A549 (cell line): ENCODE data around the gene LSM14B. TPM values are rescaled to one million over a fixed set of nuclear protein-coding genes. Genes with fewer than 3 reads are reported as not detected.

ENCODE experiments used
- ATAC-seq, 2 experiments: fragments of 200-7000 bp in 1 of 2; fragments of >200 bp in 1 of 2; cut with Nextera tagmentation in 1 of 2; cut with Tn5 transposase in 1 of 2; 3 replicates each; pipeline versions ENCODE4 v1.8.0 to v1.9.1; 2018 to 2020; ENCODE audit warnings: mild to moderate bottlenecking in 1 of 2, moderate library complexity in 1 of 2
- CTCF ChIA-PET: fragments of 300-600 bp; sonication (Branson Sonifier 250); formaldehyde crosslinking; extraction: SDS; loops from one replicate; lab custom pipeline; 2021; ENCODE audit warnings: antibody characterized with exemption, inconsistent platforms; lab: Yijun Ruan, JAX
- POLR2A ChIA-PET: fragments of 350-600 bp; formaldehyde crosslinking; extraction: SDS; loops from one replicate; lab custom pipeline; 2021; ENCODE audit warnings: antibody characterized with exemption, inconsistent platforms; lab: Yijun Ruan, JAX
- DNase-seq, 2 experiments: peaks; one replicate each; pipeline versions ENCODE4 v3.0.0 to v3.0.0-alpha.2; 2011 to 2016; ENCODE audit warnings: low read depth in 1 of 2, low spot score in 1 of 2
- FAIRE-seq: peaks from 2 replicates; lab custom pipeline; 2011; peaks lifted over from hg19 to GRCh38; lab: Jason Lieb, UNC
- H3K27ac ChIP-seq, 2 experiments: fragments of >200 bp; sonication (Bioruptor Twin); formaldehyde crosslinking; 3 replicates each; pipeline ENCODE4 v1.5.1; 2016 to 2017
- H3K4me1 ChIP-seq: fragments of >200 bp; sonication (Bioruptor Twin); formaldehyde crosslinking; 3 replicates; pipeline ENCODE4 v1.6.1; 2016
- H3K4me2 ChIP-seq: fragments of >200 bp; sonication (Bioruptor Twin); formaldehyde crosslinking; 3 replicates; pipeline ENCODE4 v1.6.1; 2016
- H3K4me3 ChIP-seq: fragments of >200 bp; sonication (Bioruptor Twin); formaldehyde crosslinking; 3 replicates; pipeline ENCODE4 v1.5.1; 2016
- H3K9me3 ChIP-seq: fragments of >200 bp; sonication (Bioruptor Twin); formaldehyde crosslinking; 3 replicates; pipeline ENCODE4 v1.6.1; 2016
- ATOH8 ChIP-seq: fragments of 250-450 bp; sonication (Bioruptor Pico); IDR thresholded peaks from 2 replicates; pipeline ENCODE4 v1.5.0; 2020; ENCODE audit warnings: low read depth, mild to moderate bottlenecking, moderate library complexity
- CBX2 ChIP-seq: fragments of 200-600 bp; sonication (generic); IDR thresholded peaks from 2 replicates; pipeline ENCODE4 v1.6.1; 2016; ENCODE audit warnings: low read depth, mild to moderate bottlenecking, borderline replicate concordance
- CBX8 ChIP-seq: fragments of 200-600 bp; sonication (generic); IDR thresholded peaks from 2 replicates; pipeline ENCODE4 v1.6.1; 2016
- CEBPB ChIP-seq, 2 experiments: fragments of >200 bp in 1 of 2; sonication (Bioruptor Twin) in 1 of 2; formaldehyde crosslinking in 1 of 2; IDR thresholded peaks; 2 replicates each; pipeline ENCODE4 v1.6.1; 2012 to 2016
- CHD4 ChIP-seq: fragments of 200-600 bp; sonication (generic); IDR thresholded peaks from 2 replicates; pipeline ENCODE4 v1.6.1; 2016; ENCODE audit warnings: antibody characterized with exemption, mild to moderate bottlenecking, borderline replicate concordance
- EP300 ChIP-seq, 2 experiments: fragments of >200 bp; sonication (Bioruptor Twin); formaldehyde crosslinking; IDR thresholded peaks; 2 replicates in 1 of 2; 3 replicates in 1 of 2; pipeline ENCODE4 v1.6.1; 2016 to 2017
- ESRRA ChIP-seq: fragments of 150-350 bp; IDR thresholded peaks from 2 replicates; pipeline ENCODE4 v1.6.1; 2014; ENCODE audit warnings: mild to moderate bottlenecking, low read length, borderline replicate concordance
- FOSL2 ChIP-seq, 2 experiments: fragments of 450-650 bp in 1 of 2; fragments of >200 bp in 1 of 2; sonication (Bioruptor Twin) in 1 of 2; formaldehyde crosslinking; IDR thresholded peaks; 2 replicates each; pipeline versions ENCODE4 v1.5.0 to v1.6.1; 2016 to 2020; ENCODE audit warnings: mild to moderate bottlenecking in 1 of 2, moderate library complexity in 1 of 2
- FOXS1 ChIP-seq: fragments of 250-450 bp; sonication (Bioruptor Pico); IDR thresholded peaks from 2 replicates; pipeline ENCODE4 v1.5.0; 2020; ENCODE audit warnings: mild to moderate bottlenecking, moderate library complexity
- GATA3 ChIP-seq: IDR thresholded peaks from 2 replicates; pipeline ENCODE4 v1.6.1; 2012; ENCODE audit warnings: borderline replicate concordance
- HDAC2 ChIP-seq: fragments of 200-600 bp; sonication (generic); IDR thresholded peaks from 2 replicates; pipeline ENCODE4 v1.6.1; 2016
- HEYL ChIP-seq: fragments of 250-450 bp; sonication (Bioruptor Pico); IDR thresholded peaks from 2 replicates; pipeline ENCODE4 v1.8.0; 2021; ENCODE audit warnings: mild to moderate bottlenecking, moderate library complexity
- HOXB5 ChIP-seq: fragments of 250-450 bp; sonication (Bioruptor Pico); IDR thresholded peaks from 2 replicates; pipeline ENCODE4 v1.5.0; 2020; ENCODE audit warnings: mild to moderate bottlenecking, moderate library complexity
- KDM5A ChIP-seq: fragments of 200-600 bp; sonication (generic); IDR thresholded peaks from 2 replicates; pipeline ENCODE4 v1.6.1; 2016; ENCODE audit warnings: antibody characterized with exemption, mild to moderate bottlenecking
- MAFK ChIP-seq: fragments of 450-650 bp; IDR thresholded peaks from 2 replicates; pipeline ENCODE4 v1.6.1; 2014; ENCODE audit not compliant: partially characterized antibody
- MAZ ChIP-seq: fragments of 150-350 bp; IDR thresholded peaks from 2 replicates; pipeline ENCODE4 v1.6.1; 2014; ENCODE audit warnings: antibody characterized with exemption, low read depth, low read length, borderline replicate concordance
- NFE2L2 ChIP-seq: fragments of 150-350 bp; conservative IDR thresholded peaks from 2 replicates; pipeline ENCODE4 v1.6.1; 2014; ENCODE audit warnings: low read length
- NPAS2 ChIP-seq: fragments of 250-450 bp; sonication (Bioruptor Pico); IDR thresholded peaks from 2 replicates; pipeline ENCODE4 v1.8.0; 2022; ENCODE audit warnings: mild to moderate bottlenecking, moderate library complexity, borderline replicate concordance
- PHF8 ChIP-seq: fragments of 200-600 bp; sonication (generic); IDR thresholded peaks from 2 replicates; pipeline ENCODE4 v1.6.1; 2016; ENCODE audit warnings: low read depth, mild to moderate bottlenecking, antibody characterized with exemption, moderate library complexity, borderline replicate concordance
- POLR2A ChIP-seq: IDR thresholded peaks from 2 replicates; pipeline ENCODE4 v1.6.1; 2012; ENCODE audit warnings: mild to moderate bottlenecking, low read length
- POLR2AphosphoS2 ChIP-seq: conservative IDR thresholded peaks from 2 replicates; pipeline ENCODE4 v1.6.1; 2012; ENCODE audit warnings: low read length, improper control_type of control experiment, inconsistent platforms
- REST ChIP-seq: fragments of 200-600 bp; sonication (generic); IDR thresholded peaks from 2 replicates; pipeline ENCODE4 v1.6.1; 2016; ENCODE audit warnings: antibody characterized with exemption, mild to moderate bottlenecking, moderate library complexity
- SMC3 ChIP-seq: fragments of >200 bp; sonication (Bioruptor Twin); formaldehyde crosslinking; IDR thresholded peaks from 3 replicates; pipeline ENCODE4 v1.6.1; 2018; ENCODE audit warnings: inconsistent platforms
- SREBF2 ChIP-seq: fragments of 450-650 bp; IDR thresholded peaks from 2 replicates; pipeline ENCODE4 v1.6.1; 2014; ENCODE audit warnings: mild to moderate bottlenecking, moderate library complexity
- TFCP2L1 ChIP-seq: fragments of 250-450 bp; sonication (Bioruptor Pico); IDR thresholded peaks from 2 replicates; pipeline ENCODE4 v1.5.0; 2021; ENCODE audit warnings: mild to moderate bottlenecking
- TP53 ChIP-seq: fragments of 250-450 bp; sonication (Bioruptor Pico); IDR thresholded peaks from 2 replicates; pipeline ENCODE4 v1.5.0; 2021; ENCODE audit warnings: mild to moderate bottlenecking, moderate library complexity
- ZC3H11A ChIP-seq: fragments of 450-650 bp; IDR thresholded peaks from 2 replicates; pipeline ENCODE4 v1.6.1; 2014; ENCODE audit warnings: antibody characterized with exemption, mild to moderate bottlenecking
- ZNF302 ChIP-seq: fragments of 250-450 bp; sonication (Bioruptor Pico); IDR thresholded peaks from 2 replicates; pipeline ENCODE4 v1.9.0; 2021; ENCODE audit warnings: inconsistent platforms, mild to moderate bottlenecking, moderate library complexity
- WGBS: methylation state at CpG from one replicate; pipeline ENCODE4 v1.1.6; 2017; ENCODE audit errors: missing lambda C conversion rate; 5-methylcytosine and 5-hydroxymethylcytosine counted together
- polyA plus RNA-seq, 4 experiments: library from polyadenylated mRNA; depleted of rRNA in 3 of 4; stranded (reverse); fragments of >200 nt; fragmentation: RNase III in 1 of 4; extraction: RNeasy Plus Mini Kit Qiagen cat#74134 plus additional on column Dnase treatment in 1 of 4; gene quantifications; 2 replicates in 3 of 4; 3 replicates in 1 of 4; pipeline ENCODE4 v1.2.3, GENCODE V29; 2011 to 2017
- TF ChIP-seq, protein P1 (sequence below): IDR thresholded peaks from 2 replicates; pipeline ENCODE4 v1.6.1; 2012; ENCODE audit warnings: low read depth, borderline replicate concordance
- TF ChIP-seq, protein P2 (sequence below): IDR thresholded peaks from 2 replicates; pipeline ENCODE4 v1.6.1; 2012
- TF ChIP-seq, protein P3 (sequence below): fragments of >200 bp; sonication (Bioruptor Twin); formaldehyde crosslinking; IDR thresholded peaks from 3 replicates; pipeline ENCODE4 v1.5.1; 2016

LSM14B gene
- polyA plus RNA-seq, 2 of the 4 experiments (the other 2 are of a cell fraction) = 22.7 to 28.1 TPM

GRCh38 chr20:62161347-62161746 lies 39.1 kb downstream of the LSM14B start:
- TF ChIP-seq TP53 (CRISPR knock-in tag) (no peak), CBX8 (no peak), EP300 (IDR thresholded peaks at IDR 0.05) (no peak), ZC3H11A (no peak), CBX2 (no peak), POLR2A (no peak), REST (no peak), ZNF302 (CRISPR knock-in tag) (no peak), FOSL2 (IDR thresholded peaks at IDR 0.05) (no peak), FOSL2 (CRISPR knock-in tag; IDR thresholded peaks at IDR 0.05) (no peak), SMC3 (no peak), MAFK (no peak), POLR2AphosphoS2 (no peak), HOXB5 (no peak), PHF8 (no peak), MAZ (no peak), TFCP2L1 (CRISPR knock-in tag) (no peak), NPAS2 (no peak), CHD4 (no peak)
- TF ChIP-seq, protein P1, sequence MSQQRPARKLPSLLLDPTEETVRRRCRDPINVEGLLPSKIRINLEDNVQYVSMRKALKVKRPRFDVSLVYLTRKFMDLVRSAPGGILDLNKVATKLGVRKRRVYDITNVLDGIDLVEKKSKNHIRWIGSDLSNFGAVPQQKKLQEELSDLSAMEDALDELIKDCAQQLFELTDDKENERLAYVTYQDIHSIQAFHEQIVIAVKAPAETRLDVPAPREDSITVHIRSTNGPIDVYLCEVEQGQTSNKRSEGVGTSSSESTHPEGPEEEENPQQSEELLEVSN = no peak
- TF ChIP-seq, protein P2, sequence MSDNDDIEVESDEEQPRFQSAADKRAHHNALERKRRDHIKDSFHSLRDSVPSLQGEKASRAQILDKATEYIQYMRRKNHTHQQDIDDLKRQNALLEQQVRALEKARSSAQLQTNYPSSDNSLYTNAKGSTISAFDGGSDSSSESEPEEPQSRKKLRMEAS = no peak
- H3K9me3 ChIP-seq = no peaks in the 10 kb centered on the region
- no peak overlapping the region for H3K4me2 ChIP-seq
- ATAC-seq (no peak), DNase-seq (no peak), FAIRE-seq (no peak)
- ChIA-PET POLR2A (no interaction called here), CTCF (interaction anchor here (0.5 kb wide), 1 partner anchor 32 kb away, joined by 3 read pairs; no protein-coding TSS in a partner anchor)
- no peak overlapping the region for H3K27ac ChIP-seq
- no peak overlapping the region for H3K4me3 ChIP-seq
- 96% methylated on average over 14 of the region's 17 CpGs for WGBS
- peaks cover 7% of the 10 kb centered on the region; the same call in 1 of the 3 replicates for H3K4me1 ChIP-seq

- ChIA-PET CTCF (interaction anchor here (1.2 kb wide), 2 partner anchors 11 to 152 kb away, joined by 3 read pairs; no protein-coding TSS in a partner anchor), POLR2A (no interaction called here)
- H3K9me3 ChIP-seq = no peaks in the 10 kb centered on the region
- DNase-seq = no peak
- no peak for ATAC-seq
- no peak for FAIRE-seq
- 97% methylated on average over 13 of the region's 38 CpGs for WGBS
- no peaks in the 10 kb centered on the region for H3K4me1 ChIP-seq
- no peak overlapping the region for H3K27ac ChIP-seq
- no peak overlapping the region for H3K4me2 ChIP-seq
- H3K4me3 ChIP-seq = no peak overlapping the region
- no peak for TF ChIP-seq HEYL
- TF ChIP-seq HDAC2 = no peak
- no peak for TF ChIP-seq ZNF302 (CRISPR knock-in tag)
- TF ChIP-seq KDM5A = no peak
- no peak for TF ChIP-seq EP300 (IDR thresholded peaks at IDR 0.05)
- no peak for TF ChIP-seq ESRRA
- TF ChIP-seq GATA3 = no peak
- TF ChIP-seq, protein P3, sequence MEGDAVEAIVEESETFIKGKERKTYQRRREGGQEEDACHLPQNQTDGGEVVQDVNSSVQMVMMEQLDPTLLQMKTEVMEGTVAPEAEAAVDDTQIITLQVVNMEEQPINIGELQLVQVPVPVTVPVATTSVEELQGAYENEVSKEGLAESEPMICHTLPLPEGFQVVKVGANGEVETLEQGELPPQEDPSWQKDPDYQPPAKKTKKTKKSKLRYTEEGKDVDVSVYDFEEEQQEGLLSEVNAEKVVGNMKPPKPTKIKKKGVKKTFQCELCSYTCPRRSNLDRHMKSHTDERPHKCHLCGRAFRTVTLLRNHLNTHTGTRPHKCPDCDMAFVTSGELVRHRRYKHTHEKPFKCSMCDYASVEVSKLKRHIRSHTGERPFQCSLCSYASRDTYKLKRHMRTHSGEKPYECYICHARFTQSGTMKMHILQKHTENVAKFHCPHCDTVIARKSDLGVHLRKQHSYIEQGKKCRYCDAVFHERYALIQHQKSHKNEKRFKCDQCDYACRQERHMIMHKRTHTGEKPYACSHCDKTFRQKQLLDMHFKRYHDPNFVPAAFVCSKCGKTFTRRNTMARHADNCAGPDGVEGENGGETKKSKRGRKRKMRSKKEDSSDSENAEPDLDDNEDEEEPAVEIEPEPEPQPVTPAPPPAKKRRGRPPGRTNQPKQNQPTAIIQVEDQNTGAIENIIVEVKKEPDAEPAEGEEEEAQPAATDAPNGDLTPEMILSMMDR = no peak
- no peak for TF ChIP-seq CEBPB (IDR thresholded peaks at IDR 0.05)
- no peak for TF ChIP-seq FOSL2 (IDR thresholded peaks at IDR 0.05)
- TF ChIP-seq FOSL2 (CRISPR knock-in tag; IDR thresholded peaks at IDR 0.05) = no peak
- TF ChIP-seq SREBF2 = no peak
- no peak for TF ChIP-seq FOXS1 (CRISPR knock-in tag)
- TF ChIP-seq CHD4 = no peak
- TF ChIP-seq ATOH8 (CRISPR knock-in tag) = no peak
- no peak for TF ChIP-seq PHF8
- TF ChIP-seq, protein P1 = no peak
- TF ChIP-seq NFE2L2 = no peak
These were observed 40.6 kb downstream of the LSM14B start for GRCh38 chr20:62162765-62163484.
